Activated CD8-positive, alpha-beta T cell treated with anti-CD3 and anti-CD28 coated beads for 36 hours (primary cell): ENCODE measurements around the gene RAP1GDS1. TPM values are rescaled to one million over a fixed set of nuclear protein-coding genes. Genes with fewer than 3 reads are reported as not detected.

Experiments
- ATAC-seq: fragments of 200-7000 bp; cut with Tn5 transposase; one replicate; pipeline ENCODE4 v1.10.0; 2021; ENCODE audit warnings: mild to moderate bottlenecking, moderate library complexity
- CTCF ChIA-PET: fragments of 350-600 bp; sonication (Branson Sonifier 250); formaldehyde crosslinking; loops from one replicate; lab custom pipeline; 2021; ENCODE audit warnings: antibody characterized with exemption; lab: Charles Lee
- POLR2A ChIA-PET: fragments of 350-600 bp; sonication (Branson Sonifier 250); formaldehyde crosslinking; loops from one replicate; lab custom pipeline; 2021; ENCODE audit warnings: antibody characterized with exemption; lab: Charles Lee
- DNase-seq: peaks from one replicate; pipeline ENCODE4 v3.0.0-alpha.2; 2020
- H3K27ac Mint-ChIP-seq: one replicate; pipeline ENCODE4 v1.8.0; 2021; ENCODE audit warnings: mild to moderate bottlenecking, mixed read lengths
- H3K27me3 Mint-ChIP-seq: one replicate; pipeline ENCODE4 v1.8.0; 2021; ENCODE audit warnings: mixed read lengths
- H3K36me3 Mint-ChIP-seq: one replicate; pipeline ENCODE4 v1.8.0; 2021; ENCODE audit warnings: low read depth, mixed read lengths
- H3K4me1 Mint-ChIP-seq: one replicate; pipeline ENCODE4 v1.8.0; 2021; ENCODE audit warnings: low read depth, mixed read lengths
- H3K4me3 Mint-ChIP-seq: one replicate; pipeline ENCODE4 v1.8.0; 2021; ENCODE audit warnings: mild to moderate bottlenecking, moderate library complexity, mixed read lengths
- H3K9me3 Mint-ChIP-seq: one replicate; pipeline ENCODE4 v1.8.0; 2021; ENCODE audit warnings: mixed read lengths
- intact Hi-C: fragments of 100-400 bp; cut with micrococcal nuclease; formaldehyde crosslinking; loops from one replicate; pipeline ENCODE4 v1.10.0; 2022
- total RNA-seq, 2 experiments: library from RNA; stranded (reverse); gene quantifications; one replicate each; pipeline ENCODE4 v1.2.3, GENCODE V29; 2021
- TF ChIP-seq, protein P1 (sequence below): fragments of 200-600 bp; IDR thresholded peaks from one replicate; pipeline ENCODE4 v1.8.0; 2022; ENCODE audit warnings: antibody characterized with exemption, mild to moderate bottlenecking

The RAP1GDS1 gene, protein sequence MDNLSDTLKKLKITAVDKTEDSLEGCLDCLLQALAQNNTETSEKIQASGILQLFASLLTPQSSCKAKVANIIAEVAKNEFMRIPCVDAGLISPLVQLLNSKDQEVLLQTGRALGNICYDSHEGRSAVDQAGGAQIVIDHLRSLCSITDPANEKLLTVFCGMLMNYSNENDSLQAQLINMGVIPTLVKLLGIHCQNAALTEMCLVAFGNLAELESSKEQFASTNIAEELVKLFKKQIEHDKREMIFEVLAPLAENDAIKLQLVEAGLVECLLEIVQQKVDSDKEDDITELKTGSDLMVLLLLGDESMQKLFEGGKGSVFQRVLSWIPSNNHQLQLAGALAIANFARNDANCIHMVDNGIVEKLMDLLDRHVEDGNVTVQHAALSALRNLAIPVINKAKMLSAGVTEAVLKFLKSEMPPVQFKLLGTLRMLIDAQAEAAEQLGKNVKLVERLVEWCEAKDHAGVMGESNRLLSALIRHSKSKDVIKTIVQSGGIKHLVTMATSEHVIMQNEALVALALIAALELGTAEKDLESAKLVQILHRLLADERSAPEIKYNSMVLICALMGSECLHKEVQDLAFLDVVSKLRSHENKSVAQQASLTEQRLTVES
- 10 to 100 TPM; 49.8 to 52.1 TPM for total RNA-seq

DNA sequence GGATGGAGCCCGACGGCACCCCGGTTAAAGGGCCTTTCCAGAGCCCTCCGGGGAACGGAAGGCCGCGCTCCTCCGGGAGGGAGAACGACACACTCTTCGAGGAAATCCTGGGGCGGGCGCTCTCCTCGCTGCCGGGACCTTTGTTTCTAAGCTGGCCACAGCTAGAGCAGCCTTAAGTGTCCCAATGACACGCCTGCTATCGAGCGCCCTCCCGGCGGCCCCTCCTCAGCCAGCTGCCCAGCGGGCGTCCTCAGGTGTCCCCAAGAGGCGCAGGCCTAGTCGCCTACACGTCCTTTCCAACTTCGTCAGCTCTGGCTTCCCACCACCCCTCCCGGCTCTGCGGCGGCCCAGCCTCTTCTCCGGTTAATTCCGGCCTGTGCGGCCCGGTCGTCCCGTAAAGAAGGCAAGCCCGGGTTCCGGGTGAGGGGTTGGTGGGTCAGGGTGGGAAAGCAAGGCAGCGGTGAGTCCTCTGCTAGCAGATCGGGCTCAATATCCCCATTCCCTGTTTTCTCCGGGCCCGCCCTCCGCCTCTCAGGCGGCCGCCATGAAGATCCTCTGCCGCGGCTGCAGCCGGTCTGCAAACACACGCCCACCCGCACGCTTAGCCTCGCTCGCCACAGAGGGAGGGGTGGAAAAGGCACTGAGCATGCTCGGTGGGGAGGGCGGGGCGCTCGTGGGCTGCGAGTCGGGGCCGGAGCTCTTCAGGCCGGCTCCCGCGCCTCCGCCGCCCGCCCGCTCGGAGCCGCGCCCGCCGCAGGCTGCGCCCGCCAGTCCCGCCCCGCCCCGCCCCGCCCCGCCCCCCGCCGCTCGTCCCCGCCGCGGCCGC, at the start of gene RAP1GDS1:
TSS of gene RAP1GDS1 (plus strand) at position 806 of the 826 bp plus-strand sequence. CDS start 182 bp downstream, outside the sequence.
- ChIA-PET POLR2A (interaction anchor here (0.9 to 2.3 kb wide), 4 partner anchors 14 to 735 kb away, joined by 4 to 8 read pairs (median 4); partner anchors contain the start of gene METAP1), CTCF (interaction anchor here (0.6 kb wide), 1 partner anchor 830 kb away, joined by 3 read pairs; no protein-coding TSS in a partner anchor)
- Mint-ChIP-seq H3K27me3 (no peaks in the 10 kb centered on the region), H3K27ac (peak within 1 kb of the TSS; percentile 96), H3K4me1 (peaks cover 36% of the 10 kb centered on the region), H3K36me3 (peaks cover 12% of the 10 kb centered on the region), H3K4me3 (peak within 1 kb of the TSS; percentile 86), H3K9me3 (no peaks in the 10 kb centered on the region)
- peak; percentile 91 for ATAC-seq
- intact Hi-C loops = loop anchor here (10.0 kb wide), 1 partner anchor 394 kb away; the partner anchor contains the start of gene TSPAN5
- TF ChIP-seq, protein P1, sequence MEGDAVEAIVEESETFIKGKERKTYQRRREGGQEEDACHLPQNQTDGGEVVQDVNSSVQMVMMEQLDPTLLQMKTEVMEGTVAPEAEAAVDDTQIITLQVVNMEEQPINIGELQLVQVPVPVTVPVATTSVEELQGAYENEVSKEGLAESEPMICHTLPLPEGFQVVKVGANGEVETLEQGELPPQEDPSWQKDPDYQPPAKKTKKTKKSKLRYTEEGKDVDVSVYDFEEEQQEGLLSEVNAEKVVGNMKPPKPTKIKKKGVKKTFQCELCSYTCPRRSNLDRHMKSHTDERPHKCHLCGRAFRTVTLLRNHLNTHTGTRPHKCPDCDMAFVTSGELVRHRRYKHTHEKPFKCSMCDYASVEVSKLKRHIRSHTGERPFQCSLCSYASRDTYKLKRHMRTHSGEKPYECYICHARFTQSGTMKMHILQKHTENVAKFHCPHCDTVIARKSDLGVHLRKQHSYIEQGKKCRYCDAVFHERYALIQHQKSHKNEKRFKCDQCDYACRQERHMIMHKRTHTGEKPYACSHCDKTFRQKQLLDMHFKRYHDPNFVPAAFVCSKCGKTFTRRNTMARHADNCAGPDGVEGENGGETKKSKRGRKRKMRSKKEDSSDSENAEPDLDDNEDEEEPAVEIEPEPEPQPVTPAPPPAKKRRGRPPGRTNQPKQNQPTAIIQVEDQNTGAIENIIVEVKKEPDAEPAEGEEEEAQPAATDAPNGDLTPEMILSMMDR = no peak
- peak; percentile 96 for DNase-seq

DNA sequence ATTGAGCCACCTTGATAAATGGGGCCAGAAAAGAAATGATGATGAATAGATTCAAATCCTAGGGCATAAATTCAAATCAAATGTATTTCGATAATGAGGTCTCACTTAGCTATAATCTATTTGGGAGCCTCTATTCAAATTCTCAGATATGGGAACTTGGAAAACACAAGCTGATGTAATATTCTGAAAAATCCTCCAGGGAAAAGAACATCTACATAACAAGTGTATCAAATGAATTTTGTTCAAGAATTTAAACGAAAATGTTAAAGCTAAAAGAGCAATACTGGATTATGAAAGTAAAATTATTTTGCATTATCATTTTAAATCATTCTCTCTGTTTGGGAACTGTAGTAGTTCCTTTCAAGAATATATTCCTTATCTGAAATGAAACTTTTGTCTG, 38.9 kb upstream of the RAP1GDS1 start:
- Mint-ChIP-seq H3K4me1 (no peaks in the 10 kb centered on the region), H3K4me3 (no peak overlapping the region), H3K27me3 (no peaks in the 10 kb centered on the region), H3K9me3 (no peaks in the 10 kb centered on the region), H3K36me3 (no peaks in the 10 kb centered on the region), H3K27ac (no peak overlapping the region)
- DNase-seq (no peak), ATAC-seq (no peak)
- CTCF ChIA-PET = interaction anchor here (1.3 kb wide), 1 partner anchor 245 kb away, joined by 3 read pairs; no protein-coding TSS in a partner anchor
- POLR2A ChIA-PET = no interaction called here
- TF ChIP-seq, protein P1 = no peak
- intact Hi-C loops = no loop called here

DNA sequence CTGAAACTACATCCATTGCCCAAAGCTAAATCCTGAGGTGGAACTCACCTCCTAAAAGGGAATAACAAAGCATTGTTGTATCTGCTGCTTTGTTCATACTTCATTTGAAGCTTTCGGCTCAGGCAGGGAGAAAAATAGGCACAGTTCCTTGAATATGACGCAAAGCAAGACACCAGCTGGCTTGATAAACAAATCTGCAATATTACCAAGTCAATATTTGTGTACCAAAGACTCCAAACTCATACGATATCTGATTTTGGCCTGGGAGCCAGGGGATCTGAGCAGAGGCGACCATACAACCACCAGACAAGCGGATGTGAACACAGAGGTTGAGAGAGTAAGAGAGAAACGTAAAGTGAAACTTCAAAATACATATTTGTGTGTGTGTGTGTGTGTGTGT, 34.8 kb upstream of the RAP1GDS1 start:
- intact Hi-C loops = no loop called here
- Mint-ChIP-seq H3K4me1 (no peaks in the 10 kb centered on the region), H3K27me3 (no peaks in the 10 kb centered on the region), H3K36me3 (no peaks in the 10 kb centered on the region), H3K4me3 (no peak overlapping the region), H3K9me3 (no peaks in the 10 kb centered on the region), H3K27ac (no peak overlapping the region)
- ChIA-PET POLR2A (interaction anchor here (0.6 kb wide), 1 partner anchor 74 kb away, joined by 3 read pairs; no protein-coding TSS in a partner anchor), CTCF (no interaction called here)
- TF ChIP-seq, protein P1 = no peak
- DNase-seq (no peak), ATAC-seq (no peak)

DNA sequence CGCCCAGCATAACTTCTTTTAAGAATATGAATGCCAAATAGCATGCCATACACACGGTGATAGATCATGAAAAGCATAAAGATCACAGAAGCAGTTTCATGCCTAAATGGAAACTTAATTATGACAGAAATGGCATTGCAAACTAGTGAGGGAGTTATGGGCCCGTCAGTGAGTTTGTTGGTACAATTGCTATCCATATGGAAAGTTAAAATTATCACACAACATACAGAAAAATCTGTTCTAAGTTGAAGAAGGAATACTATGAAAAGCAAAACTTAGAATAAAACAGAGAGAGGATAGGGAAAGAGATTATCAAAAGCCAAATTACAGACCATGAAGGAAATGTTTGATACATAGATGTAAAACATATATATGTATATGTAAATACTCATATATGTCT, 30.2 kb upstream of the RAP1GDS1 start:
- ChIA-PET CTCF (no interaction called here), POLR2A (no interaction called here)
- Mint-ChIP-seq H3K27me3 (no peaks in the 10 kb centered on the region), H3K36me3 (no peaks in the 10 kb centered on the region), H3K27ac (no peak overlapping the region), H3K4me3 (no peak overlapping the region), H3K4me1 (peaks cover 3% of the 10 kb centered on the region), H3K9me3 (no peaks in the 10 kb centered on the region)
- intact Hi-C loops = no loop called here
- TF ChIP-seq, protein P1 = no peak
- DNase-seq (no peak), ATAC-seq (no peak)
